HCT116 (cell line): ENCODE measurements around the gene PMEPA1.

Source experiments
- ATF3 ChIP-seq: IDR thresholded peaks from 2 replicates; pipeline ENCODE4 v1.6.1; 2012
- CEBPB ChIP-seq: IDR thresholded peaks from 2 replicates; pipeline ENCODE4 v1.6.1; 2012; ENCODE audit warnings: low read depth
- EZH2 ChIP-seq: fragments of 200-600 bp; sonication (generic); IDR thresholded peaks from 2 replicates; pipeline ENCODE4 v1.6.1; 2017; ENCODE audit warnings: antibody characterized with exemption, mixed run types
- FOSL1 ChIP-seq: IDR thresholded peaks from 2 replicates; pipeline ENCODE4 v1.6.1; 2012; ENCODE audit warnings: low read depth
- POLR2A ChIP-seq: IDR thresholded peaks from 2 replicates; pipeline ENCODE4 v1.7.0; 2011; ENCODE audit warnings: borderline replicate concordance; ENCODE audit not compliant: insufficient read depth, insufficient read length; ENCODE audit errors: extremely low read depth
- POLR2AphosphoS5 ChIP-seq: IDR thresholded peaks from 2 replicates; pipeline ENCODE4 v1.6.1; 2011; ENCODE audit warnings: mild to moderate bottlenecking, low read depth, low read length, moderate library complexity
- RAD21 ChIP-seq: IDR thresholded peaks from 2 replicates; pipeline ENCODE4 v1.6.1; 2012; ENCODE audit warnings: low read depth, mild to moderate bottlenecking
- SP1 ChIP-seq: IDR thresholded peaks from 2 replicates; pipeline ENCODE4 v1.6.1; 2012; ENCODE audit warnings: low read depth
- TF ChIP-seq, protein P1 (sequence below), 3 experiments: fragments of 200-600 bp in 1 of 3; sonication (generic) in 1 of 3; IDR thresholded peaks in 2 of 3; conservative IDR thresholded peaks in 1 of 3; 2 replicates each; pipeline ENCODE4 v1.5.1; 2012 to 2017; ENCODE audit warnings: low read depth in 2 of 3, low read length in 2 of 3, antibody characterized with exemption in 1 of 3, borderline replicate concordance in 1 of 3, control low read depth in 1 of 3, mild to moderate bottlenecking in 1 of 3, mixed read lengths in 1 of 3, mixed run types in 1 of 3, moderate library complexity in 1 of 3; ENCODE audit not compliant: insufficient read depth in 1 of 3
- TF ChIP-seq, protein P2 (sequence below): IDR thresholded peaks from 2 replicates; pipeline ENCODE4 v1.6.1; 2012; ENCODE audit warnings: low read depth
- TF ChIP-seq, protein P3 (sequence below): IDR thresholded peaks from 2 replicates; pipeline ENCODE4 v1.6.1; 2012

GRCh38 chr20:57656252-57656820 is 53.5 kb downstream of the PMEPA1 start:
- TF ChIP-seq EZH2 = no peak
- TF ChIP-seq, protein P1, sequence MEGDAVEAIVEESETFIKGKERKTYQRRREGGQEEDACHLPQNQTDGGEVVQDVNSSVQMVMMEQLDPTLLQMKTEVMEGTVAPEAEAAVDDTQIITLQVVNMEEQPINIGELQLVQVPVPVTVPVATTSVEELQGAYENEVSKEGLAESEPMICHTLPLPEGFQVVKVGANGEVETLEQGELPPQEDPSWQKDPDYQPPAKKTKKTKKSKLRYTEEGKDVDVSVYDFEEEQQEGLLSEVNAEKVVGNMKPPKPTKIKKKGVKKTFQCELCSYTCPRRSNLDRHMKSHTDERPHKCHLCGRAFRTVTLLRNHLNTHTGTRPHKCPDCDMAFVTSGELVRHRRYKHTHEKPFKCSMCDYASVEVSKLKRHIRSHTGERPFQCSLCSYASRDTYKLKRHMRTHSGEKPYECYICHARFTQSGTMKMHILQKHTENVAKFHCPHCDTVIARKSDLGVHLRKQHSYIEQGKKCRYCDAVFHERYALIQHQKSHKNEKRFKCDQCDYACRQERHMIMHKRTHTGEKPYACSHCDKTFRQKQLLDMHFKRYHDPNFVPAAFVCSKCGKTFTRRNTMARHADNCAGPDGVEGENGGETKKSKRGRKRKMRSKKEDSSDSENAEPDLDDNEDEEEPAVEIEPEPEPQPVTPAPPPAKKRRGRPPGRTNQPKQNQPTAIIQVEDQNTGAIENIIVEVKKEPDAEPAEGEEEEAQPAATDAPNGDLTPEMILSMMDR (IDR thresholded peaks at IDR 0.05 in 2 of 3, conservative IDR thresholded peaks at IDR 0.05 in 1 of 3; ENCODE audit: borderline replicate concordance in 1 of 3, insufficient read depth in 1 of 3, low read depth in 2 of 3, low read length in 2 of 3) = no peak
- no peak for TF ChIP-seq ATF3
- TF ChIP-seq, protein P2, sequence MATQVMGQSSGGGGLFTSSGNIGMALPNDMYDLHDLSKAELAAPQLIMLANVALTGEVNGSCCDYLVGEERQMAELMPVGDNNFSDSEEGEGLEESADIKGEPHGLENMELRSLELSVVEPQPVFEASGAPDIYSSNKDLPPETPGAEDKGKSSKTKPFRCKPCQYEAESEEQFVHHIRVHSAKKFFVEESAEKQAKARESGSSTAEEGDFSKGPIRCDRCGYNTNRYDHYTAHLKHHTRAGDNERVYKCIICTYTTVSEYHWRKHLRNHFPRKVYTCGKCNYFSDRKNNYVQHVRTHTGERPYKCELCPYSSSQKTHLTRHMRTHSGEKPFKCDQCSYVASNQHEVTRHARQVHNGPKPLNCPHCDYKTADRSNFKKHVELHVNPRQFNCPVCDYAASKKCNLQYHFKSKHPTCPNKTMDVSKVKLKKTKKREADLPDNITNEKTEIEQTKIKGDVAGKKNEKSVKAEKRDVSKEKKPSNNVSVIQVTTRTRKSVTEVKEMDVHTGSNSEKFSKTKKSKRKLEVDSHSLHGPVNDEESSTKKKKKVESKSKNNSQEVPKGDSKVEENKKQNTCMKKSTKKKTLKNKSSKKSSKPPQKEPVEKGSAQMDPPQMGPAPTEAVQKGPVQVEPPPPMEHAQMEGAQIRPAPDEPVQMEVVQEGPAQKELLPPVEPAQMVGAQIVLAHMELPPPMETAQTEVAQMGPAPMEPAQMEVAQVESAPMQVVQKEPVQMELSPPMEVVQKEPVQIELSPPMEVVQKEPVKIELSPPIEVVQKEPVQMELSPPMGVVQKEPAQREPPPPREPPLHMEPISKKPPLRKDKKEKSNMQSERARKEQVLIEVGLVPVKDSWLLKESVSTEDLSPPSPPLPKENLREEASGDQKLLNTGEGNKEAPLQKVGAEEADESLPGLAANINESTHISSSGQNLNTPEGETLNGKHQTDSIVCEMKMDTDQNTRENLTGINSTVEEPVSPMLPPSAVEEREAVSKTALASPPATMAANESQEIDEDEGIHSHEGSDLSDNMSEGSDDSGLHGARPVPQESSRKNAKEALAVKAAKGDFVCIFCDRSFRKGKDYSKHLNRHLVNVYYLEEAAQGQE = no peak
- TF ChIP-seq CEBPB = no peak
- TF ChIP-seq, protein P3, sequence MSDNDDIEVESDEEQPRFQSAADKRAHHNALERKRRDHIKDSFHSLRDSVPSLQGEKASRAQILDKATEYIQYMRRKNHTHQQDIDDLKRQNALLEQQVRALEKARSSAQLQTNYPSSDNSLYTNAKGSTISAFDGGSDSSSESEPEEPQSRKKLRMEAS = no peak
- TF ChIP-seq POLR2AphosphoS5 = no peak
- TF ChIP-seq RAD21 = no peak
- TF ChIP-seq POLR2A = no peak
- no peak for TF ChIP-seq FOSL1
- TF ChIP-seq SP1 = no peak
